Thoracic aorta (tissue), 2 donors: ENCODE results near the gene IL4I1. TPM values are rescaled to one million over a fixed set of nuclear protein-coding genes. Genes with fewer than 3 reads are reported as not detected.

Experiments
- ATAC-seq: fragments of 150-250 bp; one replicate; pipeline ENCODE4 v1.8.0; 2017; ENCODE audit warnings: low read depth; ENCODE audit not compliant: insufficient number of reproducible peaks, low FRiP score
- DNase-seq: peaks from one replicate; pipeline ENCODE4 v3.0.0-alpha.2; 2020; ENCODE audit warnings: low spot score
- H3K27ac ChIP-seq, 2 donors: fragments of 200-600 bp; sonication (generic); 1 replicate in 1 of 2; 2 replicates in 1 of 2; pipeline ENCODE4 v1.5.1; 2016; ENCODE audit warnings: mild to moderate bottlenecking in 2 of 2, moderate library complexity in 2 of 2
- H3K27me3 ChIP-seq: fragments of 200-600 bp; sonication (generic); replicated peaks from 2 replicates; pipeline ENCODE4 v1.6.0; 2016; ENCODE audit warnings: mild to moderate bottlenecking; ENCODE audit not compliant: insufficient read depth
- H3K36me3 ChIP-seq: fragments of 200-600 bp; sonication (generic); one replicate; pipeline ENCODE4 v1.5.1; 2016
- H3K4me1 ChIP-seq, 2 donors: fragments of 200-600 bp; sonication (generic); 1 replicate in 1 of 2; 2 replicates in 1 of 2; pipeline versions ENCODE4 v1.5.1 to v1.6.0; 2016; ENCODE audit warnings: low read depth in 2 of 2, mild to moderate bottlenecking in 1 of 2; ENCODE audit not compliant: control insufficient read depth in 1 of 2
- H3K4me3 ChIP-seq: fragments of 200-600 bp; sonication (generic); 2 replicates; pipeline ENCODE4 v1.5.1; 2016; ENCODE audit warnings: mild to moderate bottlenecking
- H3K9me3 ChIP-seq: fragments of 200-600 bp; sonication (generic); 2 replicates; pipeline ENCODE4 v1.5.1; 2016
- CTCF ChIP-seq: fragments of 200-600 bp; sonication (generic); IDR thresholded peaks from one replicate; pipeline ENCODE4 v1.5.1; 2019; ENCODE audit warnings: antibody characterized with exemption
- total RNA-seq, 2 donors: library from RNA; depleted of rRNA; stranded (reverse); fragments of >200 nt; gene quantifications; one replicate each; pipeline versions ENCODE4 v1.1.0 to v1.2.3, GENCODE V29; 2016

The IL4I1 gene
- total RNA-seq, 2 donors from 2014 or later = 1.5 to 2.2 TPM

- ATAC-seq = no peak
- H3K36me3 ChIP-seq = peaks cover 65% of the 10 kb centered on the region
- no peak overlapping the region for H3K4me3 ChIP-seq
- peak overlapping the region in 1 of 2 donors; percentile 52 for H3K27ac ChIP-seq
- no peak for DNase-seq
- no peaks in the 10 kb centered on the region for H3K9me3 ChIP-seq
- H3K27me3 ChIP-seq = no peaks in the 10 kb centered on the region
- H3K4me1 ChIP-seq = peaks cover 0 to under 1% of the 10 kb centered on the region in 2 donors
- TF ChIP-seq CTCF = no peak
Observed at GRCh38 chr19:49859682-49860335, 36.9 kb downstream of the IL4I1 start.

GRCh38 chr19:49858088-49858985, 38.4 kb downstream of the IL4I1 start:
- H3K9me3 ChIP-seq = no peaks in the 10 kb centered on the region
- H3K27ac ChIP-seq = peak overlapping the region in 1 of 2 donors; percentile 21
- TF ChIP-seq CTCF = no peak
- H3K27me3 ChIP-seq = no peaks in the 10 kb centered on the region
- no peak for DNase-seq
- H3K4me3 ChIP-seq = no peak overlapping the region
- peaks cover 55% of the 10 kb centered on the region for H3K36me3 ChIP-seq
- no peak for ATAC-seq
- H3K4me1 ChIP-seq = peaks cover 0 to 11% of the 10 kb centered on the region in 2 donors

- no peak for DNase-seq
- TF ChIP-seq CTCF = no peak
- no peak for ATAC-seq
- Histone ChIP-seq H3K4me1 (peaks cover 1 to 17% of the 10 kb centered on the region in 2 donors), H3K36me3 (peaks cover 54% of the 10 kb centered on the region), H3K27me3 (no peaks in the 10 kb centered on the region), H3K4me3 (no peak overlapping the region), H3K9me3 (no peaks in the 10 kb centered on the region), H3K27ac (no peak overlapping the region)
Observed at GRCh38 chr19:49857838-49858087, 38.9 kb downstream of the IL4I1 start.

- no peak overlapping the region for H3K27ac ChIP-seq
- ATAC-seq = no peak
- H3K9me3 ChIP-seq = no peaks in the 10 kb centered on the region
- no peak overlapping the region for H3K4me3 ChIP-seq
- TF ChIP-seq CTCF = no peak
- no peak for DNase-seq
- H3K36me3 ChIP-seq = peaks cover 54% of the 10 kb centered on the region
- H3K27me3 ChIP-seq = no peaks in the 10 kb centered on the region
- H3K4me1 ChIP-seq = peaks cover 7 to 22% of the 10 kb centered on the region in 2 donors
Observed at GRCh38 chr19:49857061-49857837, 39.4 kb downstream of the IL4I1 start.

GRCh38 chr19:49856574-49857021, 40.1 kb downstream of the IL4I1 start:
- TF ChIP-seq CTCF = no peak
- ATAC-seq (no peak), DNase-seq (no peak)
- Histone ChIP-seq H3K36me3 (peaks cover 50% of the 10 kb centered on the region), H3K4me3 (no peak overlapping the region), H3K9me3 (no peaks in the 10 kb centered on the region), H3K27ac (no peak overlapping the region), H3K27me3 (no peaks in the 10 kb centered on the region), H3K4me1 (peaks cover 7 to 27% of the 10 kb centered on the region in 2 donors)
